HUES6 (cell line): ENCODE measurements around the gene GKN1.
A peak's percentile ranks its signal among the peaks of the same experiment; 100 is the strongest.
"Not testable (repeated sequence)": the region's sequence is repeated elsewhere in the genome, so short reads cannot be mapped to it uniquely, and the experiment has no call there.

Source experiments
- H3K27ac ChIP-seq: 2 replicates; pipeline ENCODE4 v1.7.0; 2013; ENCODE audit warnings: low read depth, mild to moderate bottlenecking, low read length, inconsistent platforms
- H3K27me3 ChIP-seq: 2 replicates; pipeline ENCODE4 v1.6.1; 2013; ENCODE audit warnings: low read length; ENCODE audit not compliant: control insufficient read depth, insufficient read depth
- H3K36me3 ChIP-seq: 2 replicates; pipeline ENCODE4 v1.6.1; 2013; ENCODE audit warnings: low read length; ENCODE audit not compliant: control insufficient read depth, insufficient read depth
- H3K4me1 ChIP-seq: 2 replicates; pipeline ENCODE4 v1.6.1; 2013; ENCODE audit warnings: low read length; ENCODE audit not compliant: control insufficient read depth, insufficient read depth
- H3K4me3 ChIP-seq: 2 replicates; pipeline ENCODE4 v1.5.1; 2013; ENCODE audit warnings: low read depth, low read length
- H3K9ac ChIP-seq: one replicate; pipeline ENCODE4 v1.6.1; 2013; ENCODE audit warnings: mild to moderate bottlenecking, low read length
- H3K9me3 ChIP-seq: 2 replicates; pipeline ENCODE4 v1.6.1; 2013; ENCODE audit warnings: low read depth, low read length; ENCODE audit not compliant: control insufficient read depth, insufficient read depth

The GKN1 gene

DNA sequence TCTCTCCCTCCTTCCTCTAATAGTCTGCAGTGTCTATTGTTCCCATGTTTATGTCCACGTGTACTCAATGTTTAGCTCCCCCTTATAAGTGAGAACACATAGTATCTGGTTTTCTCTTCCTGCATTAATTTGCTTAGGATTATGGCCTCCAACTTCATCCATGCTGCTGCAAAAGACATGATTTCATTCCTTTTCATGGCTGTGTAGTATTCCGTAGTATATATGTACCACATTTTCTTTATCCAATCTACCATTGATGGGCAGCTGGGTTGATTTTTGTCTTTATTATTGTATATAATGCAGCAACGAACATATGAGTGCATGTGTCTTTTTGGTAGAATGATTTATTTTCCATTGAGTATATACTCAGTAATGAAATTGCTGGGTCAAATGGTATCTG lies 35.5 kb upstream of the GKN1 start:
- peaks cover 4% of the 10 kb centered on the region for H3K4me1 ChIP-seq
- no peaks in the 10 kb centered on the region for H3K36me3 ChIP-seq
- no peak overlapping the region for H3K4me3 ChIP-seq
- no peak overlapping the region for H3K27ac ChIP-seq
- no peaks in the 10 kb centered on the region for H3K27me3 ChIP-seq
- 0 out of 2 replicates have a peak, but pooled peaks cover 9% of the 10 kb centered on the region for H3K9me3 ChIP-seq
- no peak overlapping the region for H3K9ac ChIP-seq

DNA sequence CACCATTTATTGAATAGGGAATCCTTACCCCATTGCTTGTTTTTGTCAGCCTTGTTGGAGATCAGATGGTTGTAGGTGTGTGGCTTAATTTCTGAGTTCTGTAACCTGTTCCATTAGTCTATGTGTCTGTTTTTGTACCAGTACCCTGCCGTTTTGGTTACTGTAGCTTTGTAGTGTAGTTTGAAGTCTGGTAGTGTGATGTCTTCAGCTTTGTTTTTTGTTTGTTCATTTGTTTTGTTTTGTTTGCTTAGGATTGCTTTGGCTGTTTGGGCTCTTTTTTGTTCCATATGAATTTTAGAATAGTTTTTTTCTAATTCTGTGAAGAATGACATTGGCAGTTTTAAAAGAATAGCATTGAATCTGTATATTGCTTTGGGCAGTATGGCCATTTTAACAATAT lies 34.5 kb upstream of the GKN1 start:
- Histone ChIP-seq H3K27ac (no peak overlapping the region), H3K4me1 (peaks cover 10% of the 10 kb centered on the region), H3K9me3 (0 out of 2 replicates have a peak, but pooled peaks cover 9% of the 10 kb centered on the region), H3K4me3 (no peak overlapping the region), H3K9ac (no peak overlapping the region), H3K27me3 (no peaks in the 10 kb centered on the region), H3K36me3 (no peaks in the 10 kb centered on the region)

DNA sequence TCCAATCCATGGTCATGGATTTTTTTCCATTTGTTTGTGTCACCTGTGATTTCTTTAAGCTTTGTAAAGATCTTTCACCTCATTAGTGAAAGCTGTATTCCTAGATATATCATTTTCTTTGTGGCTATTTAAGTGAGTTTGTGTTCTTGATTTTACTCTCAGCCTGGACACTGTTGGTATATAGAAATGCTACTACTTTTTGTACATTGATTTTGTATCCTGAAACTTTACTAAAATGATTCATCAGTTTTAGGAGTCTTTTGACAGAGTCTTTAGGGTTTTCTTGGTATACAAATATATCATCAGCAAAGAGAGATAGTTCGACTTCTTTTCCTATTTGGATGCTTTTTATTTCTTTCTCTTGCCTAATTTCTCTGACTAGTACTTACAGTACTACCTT lies 34.1 kb upstream of the GKN1 start:
- Histone ChIP-seq H3K9me3 (0 out of 2 replicates have a peak, but pooled peaks cover 9% of the 10 kb centered on the region), H3K27ac (no peak overlapping the region), H3K36me3 (no peaks in the 10 kb centered on the region), H3K4me3 (no peak overlapping the region), H3K27me3 (no peaks in the 10 kb centered on the region), H3K4me1 (peaks cover 10% of the 10 kb centered on the region), H3K9ac (no peak overlapping the region)

DNA sequence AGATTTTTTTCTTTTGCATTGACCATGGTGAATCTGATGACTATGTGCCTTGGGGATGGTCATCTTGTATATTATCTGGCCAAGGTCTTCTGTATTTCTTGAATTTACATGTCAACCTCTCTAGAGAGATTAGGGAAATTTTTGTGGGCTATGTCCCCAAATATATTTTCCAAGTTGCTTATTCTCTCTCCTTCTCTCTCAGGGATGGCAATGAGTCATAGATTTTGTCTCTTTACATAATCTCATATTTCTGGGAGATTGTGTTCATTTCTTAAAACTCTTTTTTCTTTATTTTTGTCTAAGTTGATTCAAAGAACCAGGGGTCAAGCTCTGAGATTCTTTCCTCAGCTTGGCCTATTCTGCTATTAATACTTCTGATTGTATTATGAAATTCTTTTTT lies 31.6 kb upstream of the GKN1 start:
- Histone ChIP-seq H3K9ac (no peak overlapping the region), H3K36me3 (no peaks in the 10 kb centered on the region), H3K27ac (no peak overlapping the region), H3K27me3 (no peaks in the 10 kb centered on the region), H3K4me3 (no peak overlapping the region), H3K4me1 (peaks cover 10% of the 10 kb centered on the region), H3K9me3 (0 out of 2 replicates have a peak, but pooled peaks cover 9% of the 10 kb centered on the region)

DNA sequence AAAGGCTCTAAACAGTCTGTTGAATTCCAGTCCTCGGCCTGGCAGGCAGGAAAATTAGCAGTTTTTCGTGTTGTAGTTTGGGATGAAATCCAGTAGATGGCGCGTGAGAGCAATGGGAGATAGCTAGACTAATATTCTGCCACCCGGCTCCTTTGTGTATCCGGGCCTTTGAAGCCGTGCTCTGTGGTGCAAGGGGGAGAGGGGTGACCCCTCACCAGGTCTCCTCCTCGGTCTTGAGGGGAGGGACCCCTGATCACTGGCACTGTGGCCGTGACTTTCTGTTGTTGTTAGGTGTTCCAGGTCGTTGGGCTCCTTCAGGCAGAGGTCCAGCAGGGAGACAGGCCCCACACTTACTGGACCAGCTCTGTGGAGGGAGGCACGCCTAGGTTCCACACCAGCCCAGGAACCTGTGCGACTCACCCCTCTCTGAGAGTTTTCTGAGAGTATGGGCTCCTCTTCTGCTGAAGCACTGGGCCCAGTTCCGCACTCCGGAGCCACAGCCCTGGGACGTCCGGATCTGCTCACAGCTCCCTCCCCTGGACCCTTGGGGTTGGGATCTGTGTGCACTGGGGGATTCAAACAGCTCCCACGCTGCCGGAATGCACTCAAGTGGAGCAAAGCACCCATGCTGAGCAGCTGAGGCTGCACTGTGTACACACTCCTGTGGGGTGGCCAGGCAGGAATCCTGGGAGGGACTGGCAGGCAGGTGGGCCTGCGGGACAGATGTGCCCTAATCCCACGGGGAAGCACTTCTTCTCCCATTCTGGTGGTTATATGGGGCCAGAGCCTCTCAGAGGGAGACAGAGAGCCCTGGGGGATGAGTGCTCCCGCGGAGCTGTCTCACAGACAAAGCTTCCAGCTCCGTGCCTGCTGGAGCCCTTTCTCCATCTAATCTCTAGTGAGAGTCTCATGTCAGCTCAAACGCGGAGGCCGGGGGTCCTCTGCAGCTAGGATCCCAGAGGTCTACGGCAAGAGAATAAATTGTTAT lies 30.6 kb upstream of the GKN1 start:
- Histone ChIP-seq H3K27ac (no peak overlapping the region), H3K27me3 (no peaks in the 10 kb centered on the region), H3K4me3 (peak overlapping the region; percentile 70), H3K4me1 (peaks cover 10% of the 10 kb centered on the region), H3K36me3 (no peaks in the 10 kb centered on the region), H3K9ac (peak overlapping the region; percentile 59), H3K9me3 (0 out of 2 replicates have a peak, but pooled peaks cover 7% of the 10 kb centered on the region)

DNA sequence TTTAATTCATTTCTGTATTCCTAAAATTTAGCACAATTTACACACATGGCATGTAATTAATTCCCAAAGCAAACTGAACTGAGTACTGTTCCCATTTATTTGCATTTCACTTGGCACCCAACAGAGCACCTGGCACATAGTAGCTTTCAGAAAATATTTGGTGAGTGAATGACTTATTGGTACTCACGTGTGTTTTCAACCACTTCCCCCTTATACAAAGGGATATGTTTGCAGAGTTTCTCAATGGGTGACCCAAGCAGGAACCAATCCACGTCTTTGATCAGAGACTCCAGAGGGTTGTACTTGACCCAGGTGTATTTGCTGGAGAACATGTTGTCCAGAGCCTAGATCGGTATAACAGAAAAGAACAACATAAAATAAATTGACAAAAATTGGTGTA lies 28.3 kb upstream of the GKN1 start:
- no peak overlapping the region for H3K27ac ChIP-seq
- no peaks in the 10 kb centered on the region for H3K9me3 ChIP-seq
- H3K27me3 ChIP-seq = no peaks in the 10 kb centered on the region
- H3K36me3 ChIP-seq = no peaks in the 10 kb centered on the region
- H3K9ac ChIP-seq = no peak overlapping the region
- H3K4me1 ChIP-seq = peaks cover 10% of the 10 kb centered on the region
- H3K4me3 ChIP-seq = no peak overlapping the region

DNA sequence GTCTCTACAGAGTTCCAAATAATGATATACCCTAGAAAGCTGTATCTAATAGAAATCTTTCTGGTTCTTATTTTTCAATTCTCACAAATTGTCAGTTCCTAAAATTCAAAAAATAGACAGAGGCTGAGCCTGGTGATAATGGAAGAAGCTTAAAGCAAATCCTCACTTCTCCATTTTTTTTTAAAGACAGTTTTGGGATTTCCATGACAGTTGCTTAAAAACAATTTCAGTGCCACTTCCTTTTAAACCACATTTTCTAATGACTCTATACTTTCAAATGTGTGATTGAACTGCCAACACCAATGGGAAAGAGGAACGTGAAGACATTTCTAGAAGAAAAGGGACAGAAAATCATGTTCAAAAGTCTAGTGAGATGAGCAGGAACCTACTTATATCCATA lies 25.7 kb upstream of the GKN1 start:
- Histone ChIP-seq H3K9me3 (no peaks in the 10 kb centered on the region), H3K9ac (no peak overlapping the region), H3K4me3 (no peak overlapping the region), H3K27me3 (no peaks in the 10 kb centered on the region), H3K27ac (no peak overlapping the region), H3K36me3 (no peaks in the 10 kb centered on the region), H3K4me1 (peaks cover 12% of the 10 kb centered on the region)

DNA sequence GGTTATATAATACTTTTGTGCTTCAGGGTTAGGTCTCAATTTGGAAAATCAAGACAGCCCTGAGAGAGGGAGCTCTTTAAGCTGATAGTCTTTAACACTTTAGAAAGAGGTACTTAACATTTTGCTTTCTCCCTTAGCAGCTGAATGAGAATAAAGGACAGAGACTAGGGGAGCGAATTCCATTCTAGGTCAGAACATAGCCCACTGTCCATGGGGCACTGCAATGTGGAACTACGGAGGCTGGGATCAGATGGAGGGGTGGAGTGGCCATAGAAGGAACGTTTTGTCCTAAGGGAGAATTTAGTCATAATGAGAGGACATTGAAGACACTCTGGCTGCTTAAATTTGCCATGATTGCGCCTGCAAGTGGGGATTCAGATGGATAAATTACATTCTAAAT lies 22.5 kb upstream of the GKN1 start:
- Histone ChIP-seq H3K4me3 (no peak overlapping the region), H3K9ac (no peak overlapping the region), H3K36me3 (no peaks in the 10 kb centered on the region), H3K9me3 (no peaks in the 10 kb centered on the region), H3K27me3 (no peaks in the 10 kb centered on the region), H3K4me1 (peaks cover 3% of the 10 kb centered on the region; the same call in 1 of the 2 replicates), H3K27ac (no peak overlapping the region)

DNA sequence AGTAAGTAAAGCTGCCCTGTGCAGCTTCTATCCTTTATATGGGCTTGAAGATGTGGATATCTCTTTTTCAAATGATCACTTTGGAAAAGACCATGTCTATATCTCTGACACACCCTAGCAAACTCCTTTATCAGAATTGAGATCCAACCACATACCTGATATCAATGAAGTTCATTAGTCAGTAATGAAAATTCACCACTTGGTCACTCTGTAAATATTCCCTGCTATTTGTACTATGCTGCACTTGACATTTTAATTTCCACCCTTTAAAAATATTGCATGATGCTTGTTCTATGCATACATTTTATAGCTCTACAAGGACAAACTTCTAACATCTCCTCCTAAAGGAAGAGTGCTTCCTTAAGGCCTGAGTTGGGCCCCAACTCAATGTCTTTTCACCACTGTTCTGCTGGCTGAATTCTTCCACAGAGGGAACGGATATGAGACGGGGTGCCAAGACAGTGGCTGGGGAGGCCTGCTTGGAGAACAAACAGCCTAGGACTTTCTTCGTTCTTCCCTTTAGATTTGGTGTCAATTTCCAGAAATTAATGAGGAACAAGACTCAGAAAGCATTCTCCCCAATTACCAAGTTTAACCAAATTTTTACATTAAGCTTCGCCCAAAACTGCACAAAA lies 21.4 kb upstream of the GKN1 start, which contains the start of gene GKN2:
GKN2 (minus strand) TSS at position 7 of the 635 bp plus-strand sequence. CDS start 32 bp downstream, outside the sequence.
- Histone ChIP-seq H3K27me3 (no peaks in the 10 kb centered on the region), H3K4me3 (no peak within 1 kb of the TSS), H3K4me1 (peaks cover 3% of the 10 kb centered on the region; the same call in 1 of the 2 replicates), H3K36me3 (no peaks in the 10 kb centered on the region), H3K9me3 (no peaks in the 10 kb centered on the region), H3K27ac (no peak within 1 kb of the TSS), H3K9ac (no peak within 1 kb of the TSS)

DNA sequence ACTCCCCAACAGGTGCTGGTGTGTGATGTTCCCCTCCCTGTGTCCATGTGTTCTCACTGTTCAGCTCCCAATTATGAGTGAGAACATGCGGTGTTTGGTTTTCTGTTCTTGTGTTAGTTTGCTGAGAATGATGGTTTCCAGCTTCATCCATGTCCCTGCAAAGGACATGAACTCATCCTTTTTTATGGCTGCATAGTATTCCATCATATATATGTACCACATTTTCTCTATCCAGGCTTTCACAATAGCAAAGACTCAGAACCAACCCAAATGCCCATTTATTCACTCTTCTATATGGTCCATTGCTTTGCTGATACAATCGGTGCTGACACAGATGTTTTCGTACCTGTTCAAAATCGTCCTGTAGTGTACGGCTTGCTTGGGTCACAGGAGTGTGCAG lies 19.0 kb upstream of the GKN1 start:
- not testable (repeated sequence) for H3K27ac ChIP-seq, H3K4me1 ChIP-seq, H3K27me3 ChIP-seq, H3K4me3 ChIP-seq, H3K9ac ChIP-seq, H3K9me3 ChIP-seq, H3K36me3 ChIP-seq

DNA sequence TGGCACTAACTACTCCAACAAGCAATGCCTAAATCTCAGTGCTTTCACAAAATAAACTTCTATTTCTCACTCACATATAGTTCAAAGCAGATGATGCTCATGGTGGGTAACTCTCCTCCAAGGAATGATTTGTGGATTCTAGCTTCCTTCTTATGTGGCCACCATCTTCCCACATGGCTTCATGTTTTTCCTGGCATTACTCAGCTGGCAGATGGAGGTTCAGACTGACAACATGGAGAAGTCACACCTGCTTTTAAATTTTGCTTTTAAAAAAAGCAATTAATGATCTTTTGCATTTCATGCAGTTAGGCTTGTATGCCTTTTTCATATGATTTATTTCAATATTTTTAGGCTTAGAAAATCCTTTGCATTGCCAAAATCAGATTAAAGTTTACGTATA lies 15.4 kb upstream of the GKN1 start:
- Histone ChIP-seq H3K4me1 (no peaks in the 10 kb centered on the region), H3K4me3 (no peak overlapping the region), H3K9ac (no peak overlapping the region), H3K9me3 (no peaks in the 10 kb centered on the region), H3K27me3 (no peaks in the 10 kb centered on the region), H3K27ac (no peak overlapping the region), H3K36me3 (no peaks in the 10 kb centered on the region)
